Measurements from ENCODE around the gene SLC27A6. TPM values are rescaled to one million over a fixed set of nuclear protein-coding genes. Genes with fewer than 3 reads are reported as not detected.
"Not testable (repeated sequence)": the region's sequence is repeated elsewhere in the genome, so short reads cannot be mapped to it uniquely, and the experiment has no call there.

SLC27A6 gene
- 35.1 TPM for polyA plus RNA-seq (2012; ENCODE audit: insufficient read depth, insufficient read length, low read depth)

GRCh38 chr5:128965011-128965637, at the start of gene SLC27A6:
Gene SLC27A6, plus strand, starts transcription at chr5:128965488. Its CDS starts 650 bp downstream, at chr5:128966138.
- no peak for TF ChIP-seq CTCF (IDR thresholded peaks at IDR 0.05; ENCODE audit: low read depth, low read length)
- no peaks in the 10 kb centered on the region for H3K4me1 ChIP-seq
- H3K9me3 ChIP-seq: no peaks in the 10 kb centered on the region
- peak; percentile 71 for DNase-seq
- peak within 1 kb of the TSS; percentile 75 for H3K4me3 ChIP-seq (ENCODE audit: low read depth, low read length)
- no peaks in the 10 kb centered on the region for H3K36me3 ChIP-seq
- H3K27me3 ChIP-seq: no peaks in the 10 kb centered on the region

- no peak for TF ChIP-seq CTCF (IDR thresholded peaks at IDR 0.05; ENCODE audit: low read depth, low read length)
- Histone ChIP-seq H3K4me3 (ENCODE audit: low read depth, low read length) (no peak overlapping the region), H3K9me3 (no peaks in the 10 kb centered on the region), H3K36me3 (no peaks in the 10 kb centered on the region), H3K27me3 (no peaks in the 10 kb centered on the region), H3K4me1 (no peaks in the 10 kb centered on the region)
- no peak for DNase-seq
Measured at GRCh38 chr5:128919542-128919941, 45.7 kb upstream of the SLC27A6 start.

- no peak for DNase-seq
Measured at GRCh38 chr5:128920345-128921215, 44.7 kb upstream of the SLC27A6 start.

GRCh38 chr5:128924299-128924698, 41.0 kb upstream of the SLC27A6 start:
- TF ChIP-seq CTCF (IDR thresholded peaks at IDR 0.05; ENCODE audit: low read depth, low read length): no peak
- Histone ChIP-seq H3K27me3 (no peaks in the 10 kb centered on the region), H3K36me3 (no peaks in the 10 kb centered on the region), H3K4me1 (peaks cover 3% of the 10 kb centered on the region), H3K4me3 (ENCODE audit: low read depth, low read length) (no peak overlapping the region), H3K9me3 (no peaks in the 10 kb centered on the region)
- DNase-seq: no peak

More at GRCh38 chr5:128920345-128921215, 44.7 kb upstream of the SLC27A6 start:
- no peak overlapping the region for H3K4me3 ChIP-seq (ENCODE audit: low read depth, low read length)
- no peaks in the 10 kb centered on the region for H3K9me3 ChIP-seq
- no peak for TF ChIP-seq CTCF (IDR thresholded peaks at IDR 0.05; ENCODE audit: low read depth, low read length)
- no peaks in the 10 kb centered on the region; the same call in none of the 2 replicates for H3K4me1 ChIP-seq
- no peaks in the 10 kb centered on the region for H3K36me3 ChIP-seq
- H3K27me3 ChIP-seq: no peaks in the 10 kb centered on the region

GRCh38 chr5:128925973-128926372, 39.3 kb upstream of the SLC27A6 start:
- Histone ChIP-seq H3K27me3 (no peaks in the 10 kb centered on the region), H3K4me1 (peaks cover 3% of the 10 kb centered on the region), H3K4me3 (ENCODE audit: low read depth, low read length) (no peak overlapping the region), H3K36me3 (no peaks in the 10 kb centered on the region), H3K9me3 (no peaks in the 10 kb centered on the region)
- no peak for DNase-seq
- no peak for TF ChIP-seq CTCF (IDR thresholded peaks at IDR 0.05; ENCODE audit: low read depth, low read length)

GRCh38 chr5:128927644-128928043, 37.6 kb upstream of the SLC27A6 start:
- Histone ChIP-seq H3K9me3 (no peaks in the 10 kb centered on the region), H3K4me3 (ENCODE audit: low read depth, low read length) (no peak overlapping the region), H3K4me1 (peaks cover 3% of the 10 kb centered on the region), H3K36me3 (no peaks in the 10 kb centered on the region), H3K27me3 (no peaks in the 10 kb centered on the region)
- DNase-seq: no peak
- TF ChIP-seq CTCF (IDR thresholded peaks at IDR 0.05; ENCODE audit: low read depth, low read length): no peak

GRCh38 chr5:128932232-128932631, 33.1 kb upstream of the SLC27A6 start:
- not testable (repeated sequence) for H3K27me3 ChIP-seq; H3K36me3 ChIP-seq; H3K4me3 ChIP-seq (ENCODE audit: low read depth, low read length); H3K9me3 ChIP-seq; H3K4me1 ChIP-seq; DNase-seq

- H3K4me1 ChIP-seq, DNase-seq, H3K27me3 ChIP-seq: not testable (repeated sequence)
Measured at GRCh38 chr5:128943100-128943499, 22.2 kb upstream of the SLC27A6 start.

More at GRCh38 chr5:128943100-128943499, 22.2 kb upstream of the SLC27A6 start:
- H3K4me3 ChIP-seq (ENCODE audit: low read depth, low read length); H3K9me3 ChIP-seq; H3K36me3 ChIP-seq: not testable (repeated sequence)
